ENCODE measurements around the gene TRABD2A. TPM values are rescaled to one million over a fixed set of nuclear protein-coding genes. Genes with fewer than 3 reads are reported as not detected.

TRABD2A gene
- polyA plus RNA-seq, 1 donor (not counting 4 experiments of a cell fraction or from before 2014, with no cell fraction given), result 0.54 TPM

- Histone ChIP-seq H2AFZ (ENCODE audit: control insufficient read depth, low read length) (no peak overlapping the region), H3K4me2 (ENCODE audit: control insufficient read depth, extremely low read depth, insufficient read depth, low read depth, low read length) (no peak overlapping the region), H3K9me3 (ENCODE audit: control insufficient read depth, low read depth, low read length) (no peaks in the 10 kb centered on the region), H3K4me3 (ENCODE audit: control insufficient read depth in 2 of 3, extremely low read depth in 1 of 3, insufficient read depth in 2 of 3, low read depth in 1 of 3, low read length in 3 of 3) (no peak overlapping the region), H3K4me1 (ENCODE audit: control insufficient read depth, extremely low read depth, insufficient read depth, low read length) (peaks cover 10% of the 10 kb centered on the region), H3K27me3 (ENCODE audit: control insufficient read depth, extremely low read depth, insufficient read depth, low read length) (peaks cover 1% of the 10 kb centered on the region), H3K9me1 (ENCODE audit: control insufficient read depth, extremely low read depth, insufficient read depth, low read length) (no peaks in the 10 kb centered on the region), H3K79me2 (ENCODE audit: control insufficient read depth, insufficient read depth, low read length) (no peaks in the 10 kb centered on the region), H3K9ac (ENCODE audit: control insufficient read depth, extremely low read depth, insufficient read depth, low read length) (no peak overlapping the region), H3K27ac (ENCODE audit: control insufficient read depth, insufficient read depth, low read length) (no peak overlapping the region), H4K20me1 (ENCODE audit: control insufficient read depth, extremely low read depth, insufficient read depth, low read length) (no peaks in the 10 kb centered on the region), H3K36me3 (ENCODE audit: control insufficient read depth in 2 of 2, extremely low read depth in 1 of 2, insufficient read depth in 2 of 2, low read length in 2 of 2) (no peaks in the 10 kb centered on the region)
- TF ChIP-seq EZH2 (IDR thresholded peaks at IDR 0.05; ENCODE audit: low read length), result no peak
- dilution Hi-C loops (cut with MboI; ENCODE audit: extremely low pct_ligation_motif_present, low sequenced_read_pairs), result no loop called here
- no peak for FAIRE-seq
- DNase-seq (ENCODE audit: low read depth, low spot score), result no peak
These were observed 5.9 kb upstream of the TRABD2A start for GRCh38 chr2:84886791-84887190.

- peaks cover 18% of the 10 kb centered on the region for H3K27me3 ChIP-seq (ENCODE audit: control insufficient read depth, extremely low read depth, insufficient read depth, low read length)
- DNase-seq (ENCODE audit: low read depth, low spot score) (no peak), FAIRE-seq (no peak)
- H2AFZ ChIP-seq (ENCODE audit: control insufficient read depth, low read length), result no peak overlapping the region
- no peak for TF ChIP-seq EZH2 (IDR thresholded peaks at IDR 0.05; ENCODE audit: low read length)
- no peak for TF ChIP-seq CTCF (optimal IDR thresholded peaks at IDR 0.05 in 1 of 3, IDR thresholded peaks at IDR 0.05 in 1 of 3, conservative IDR thresholded peaks at IDR 0.05 in 1 of 3; ENCODE audit: extremely low read depth in 1 of 3, insufficient read depth in 2 of 3, low read length in 3 of 3)
- peaks cover 21% of the 10 kb centered on the region for H3K4me1 ChIP-seq (ENCODE audit: control insufficient read depth, extremely low read depth, insufficient read depth, low read length)
- H3K4me2 ChIP-seq (ENCODE audit: control insufficient read depth, extremely low read depth, insufficient read depth, low read depth, low read length), result no peak overlapping the region
- H3K36me3 ChIP-seq (ENCODE audit: control insufficient read depth in 2 of 2, extremely low read depth in 1 of 2, insufficient read depth in 2 of 2, low read length in 2 of 2), result no peaks in the 10 kb centered on the region
- no peak overlapping the region for H3K27ac ChIP-seq (ENCODE audit: control insufficient read depth, insufficient read depth, low read length)
- dilution Hi-C loops (cut with MboI; ENCODE audit: extremely low pct_ligation_motif_present, low sequenced_read_pairs), result no loop called here
- no peaks in the 10 kb centered on the region for H3K9me1 ChIP-seq (ENCODE audit: control insufficient read depth, extremely low read depth, insufficient read depth, low read length)
- H4K20me1 ChIP-seq (ENCODE audit: control insufficient read depth, extremely low read depth, insufficient read depth, low read length), result no peaks in the 10 kb centered on the region
- H3K9ac ChIP-seq (ENCODE audit: control insufficient read depth, extremely low read depth, insufficient read depth, low read length), result no peak overlapping the region
- no peaks in the 10 kb centered on the region for H3K9me3 ChIP-seq (ENCODE audit: control insufficient read depth, low read depth, low read length)
- H3K4me3 ChIP-seq (ENCODE audit: control insufficient read depth in 2 of 3, extremely low read depth in 1 of 3, insufficient read depth in 2 of 3, low read depth in 1 of 3, low read length in 3 of 3), result no peak overlapping the region
- H3K79me2 ChIP-seq (ENCODE audit: control insufficient read depth, insufficient read depth, low read length), result no peaks in the 10 kb centered on the region
These were observed 4.2 kb upstream of the TRABD2A start for GRCh38 chr2:84885111-84885510.

GRCh38 chr2:84884449-84884848, 3.6 kb upstream of the TRABD2A start:
- Histone ChIP-seq H4K20me1 (ENCODE audit: control insufficient read depth, extremely low read depth, insufficient read depth, low read length) (no peaks in the 10 kb centered on the region), H3K36me3 (ENCODE audit: control insufficient read depth in 2 of 2, extremely low read depth in 1 of 2, insufficient read depth in 2 of 2, low read length in 2 of 2) (no peaks in the 10 kb centered on the region), H3K9me1 (ENCODE audit: control insufficient read depth, extremely low read depth, insufficient read depth, low read length) (no peaks in the 10 kb centered on the region), H3K4me2 (ENCODE audit: control insufficient read depth, extremely low read depth, insufficient read depth, low read depth, low read length) (no peak overlapping the region), H3K79me2 (ENCODE audit: control insufficient read depth, insufficient read depth, low read length) (no peaks in the 10 kb centered on the region), H2AFZ (ENCODE audit: control insufficient read depth, low read length) (no peak overlapping the region), H3K9ac (ENCODE audit: control insufficient read depth, extremely low read depth, insufficient read depth, low read length) (no peak overlapping the region), H3K27ac (ENCODE audit: control insufficient read depth, insufficient read depth, low read length) (no peak overlapping the region), H3K4me1 (ENCODE audit: control insufficient read depth, extremely low read depth, insufficient read depth, low read length) (peaks cover 22% of the 10 kb centered on the region), H3K27me3 (ENCODE audit: control insufficient read depth, extremely low read depth, insufficient read depth, low read length) (peaks cover 24% of the 10 kb centered on the region), H3K4me3 (ENCODE audit: control insufficient read depth in 2 of 3, extremely low read depth in 1 of 3, insufficient read depth in 2 of 3, low read depth in 1 of 3, low read length in 3 of 3) (no peak overlapping the region), H3K9me3 (ENCODE audit: control insufficient read depth, low read depth, low read length) (no peaks in the 10 kb centered on the region)
- FAIRE-seq (no peak), DNase-seq (ENCODE audit: low read depth, low spot score) (no peak)
- TF ChIP-seq EZH2 (IDR thresholded peaks at IDR 0.05; ENCODE audit: low read length) (no peak), CTCF (optimal IDR thresholded peaks at IDR 0.05 in 1 of 3, IDR thresholded peaks at IDR 0.05 in 1 of 3, conservative IDR thresholded peaks at IDR 0.05 in 1 of 3; ENCODE audit: extremely low read depth in 1 of 3, insufficient read depth in 2 of 3, low read length in 3 of 3) (no peak)
- dilution Hi-C loops (cut with MboI; ENCODE audit: extremely low pct_ligation_motif_present, low sequenced_read_pairs), result no loop called here

Data from keratinocyte (primary cell).